ENCODE data around the gene PCSK6.

GRCh38 chr15:101442272-101442671, 47.2 kb downstream of the PCSK6 start:
- TF ChIP-seq CTCF (conservative IDR thresholded peaks at IDR 0.05; ENCODE audit: low read depth, low read length) (no peak), EZH2phosphoT487 (IDR thresholded peaks at IDR 0.05; ENCODE audit: borderline replicate concordance, low read length) (no peak), EZH2 (IDR thresholded peaks at IDR 0.05; ENCODE audit: low read length, unreplicated experiment) (no peak)

All from PC-3 (cell line).